Endothelial cell of umbilical vein (primary cell): ENCODE data around the gene BCL11A. TPM values are rescaled to one million over a fixed set of nuclear protein-coding genes. Genes with fewer than 3 reads are reported as not detected.

Experiments
- BruUV-seq: library from RNA; stranded (reverse); fragments of 400-500 nt; replicated peaks from 2 replicates; lab custom pipeline; 2021; lab: Mats Ljungman, UMichigan
- CTCF ChIA-PET: fragments of 300-600, 350-600 bp; sonication (Branson Sonifier 250); formaldehyde crosslinking; loops from one replicate; lab custom pipeline; 2021; ENCODE audit warnings: antibody characterized with exemption, inconsistent platforms; lab: Charles Lee
- POLR2A ChIA-PET: fragments of 300-600, 350-600 bp; sonication (Branson Sonifier 250); formaldehyde crosslinking; loops from one replicate; lab custom pipeline; 2021; ENCODE audit warnings: antibody characterized with exemption, inconsistent platforms; lab: Charles Lee
- DNase-seq: peaks from one replicate; pipeline ENCODE4 v3.0.0-alpha.2; 2011; ENCODE audit warnings: low read depth, low spot score
- FAIRE-seq: peaks from 2 replicates; lab custom pipeline; 2011; peaks lifted over from hg19 to GRCh38; lab: Jason Lieb, UNC
- H2AFZ ChIP-seq: 2 replicates; pipeline ENCODE4 v1.6.0; 2012; ENCODE audit warnings: low read depth, low read length, control low read depth, inconsistent platforms
- H3K27ac ChIP-seq: 2 replicates; pipeline ENCODE4 v1.5.1; 2011; ENCODE audit warnings: low read depth, mild to moderate bottlenecking, control low read depth, low read length, moderate library complexity; ENCODE audit not compliant: insufficient read depth
- H3K27me3 ChIP-seq, 2 experiments: 2 replicates each; pipeline versions ENCODE4 v1.6.0 to v1.6.1; 2011; ENCODE audit warnings: low read length in 2 of 2, mixed read lengths in 1 of 2; ENCODE audit not compliant: control insufficient read depth in 2 of 2, insufficient read depth in 2 of 2
- H3K36me3 ChIP-seq, 2 experiments: 2 replicates in 1 of 2; 3 replicates in 1 of 2; pipeline ENCODE4 v1.5.1; 2011; ENCODE audit warnings: low read length in 2 of 2, mild to moderate bottlenecking in 1 of 2, moderate library complexity in 1 of 2; ENCODE audit not compliant: control insufficient read depth in 2 of 2, insufficient read depth in 2 of 2; ENCODE audit errors: extremely low read depth in 1 of 2
- H3K4me1 ChIP-seq: 3 replicates; pipeline ENCODE4 v1.5.1; 2011; ENCODE audit warnings: mild to moderate bottlenecking, low read length; ENCODE audit not compliant: control insufficient read depth, insufficient read depth; ENCODE audit errors: extremely low read depth
- H3K4me2 ChIP-seq: 2 replicates; pipeline ENCODE4 v1.6.1; 2011; ENCODE audit warnings: low read length, control low read depth, mixed read lengths; ENCODE audit not compliant: insufficient read depth
- H3K4me3 ChIP-seq, 3 experiments: fragments of 200-600 bp in 1 of 3; sonication (generic), shearing (Covaris generic) in 1 of 3; replicated peaks in 1 of 3; 2 replicates each; pipeline ENCODE4 v1.5.1; 2011 to 2016; ENCODE audit warnings: control low read depth in 3 of 3, low read length in 3 of 3, mild to moderate bottlenecking in 2 of 3, inconsistent platforms in 1 of 3, low read depth in 1 of 3, moderate library complexity in 1 of 3; ENCODE audit not compliant: insufficient read depth in 1 of 3
- H3K79me2 ChIP-seq: 2 replicates; pipeline ENCODE4 v1.6.0; 2012; ENCODE audit warnings: low read length, inconsistent platforms; ENCODE audit not compliant: control insufficient read depth, insufficient read depth
- H3K9ac ChIP-seq: replicated peaks from 2 replicates; pipeline ENCODE3; 2011; ENCODE audit warnings: low read length, control low read depth; ENCODE audit not compliant: insufficient read depth; ENCODE audit errors: extremely low read depth
- H3K9me1 ChIP-seq: replicated peaks from 3 replicates; pipeline ENCODE4 v1.6.0; 2011; ENCODE audit warnings: mild to moderate bottlenecking, low read length; ENCODE audit not compliant: control insufficient read depth, insufficient read depth; ENCODE audit errors: extremely low read depth
- H3K9me3 ChIP-seq: replicated peaks from 2 replicates; pipeline ENCODE4 v1.5.1; 2012; ENCODE audit warnings: low read length, inconsistent platforms; ENCODE audit not compliant: control insufficient read depth, insufficient read depth
- H4K20me1 ChIP-seq: replicated peaks from 2 replicates; pipeline ENCODE3; 2011; ENCODE audit warnings: mild to moderate bottlenecking, low read length; ENCODE audit not compliant: control insufficient read depth, insufficient read depth; ENCODE audit errors: extremely low read depth
- CTCF ChIP-seq, 2 donors: IDR thresholded peaks; 1 replicate in 1 of 2; 2 replicates in 1 of 2; pipeline ENCODE4 v1.5.1; 2011; ENCODE audit warnings: low read length in 2 of 2, mild to moderate bottlenecking in 2 of 2, moderate library complexity in 2 of 2, control low read depth in 1 of 2, inconsistent platforms in 1 of 2, low read depth in 1 of 2; ENCODE audit not compliant: insufficient read depth in 1 of 2; ENCODE audit errors: extremely low read depth in 1 of 2
- EZH2 ChIP-seq: IDR thresholded peaks from 2 replicates; pipeline ENCODE4 v1.6.1; 2012; ENCODE audit warnings: borderline replicate concordance, low read depth, mild to moderate bottlenecking, moderate library complexity, low read length, inconsistent platforms; ENCODE audit not compliant: severe bottlenecking
- FOS ChIP-seq: IDR thresholded peaks from 2 replicates; pipeline ENCODE4 v1.6.1; 2011; ENCODE audit warnings: mild to moderate bottlenecking, low read length, moderate library complexity, borderline replicate concordance; ENCODE audit not compliant: insufficient read depth
- GATA2 ChIP-seq: IDR thresholded peaks from 2 replicates; pipeline ENCODE4 v1.7.0; 2011; ENCODE audit warnings: low read depth, mild to moderate bottlenecking, moderate library complexity, mixed read lengths, low read length; ENCODE audit not compliant: insufficient read length, insufficient read depth
- JUN ChIP-seq: IDR thresholded peaks from 2 replicates; pipeline ENCODE4 v1.6.1; 2011; ENCODE audit warnings: borderline replicate concordance, low read depth; ENCODE audit not compliant: insufficient read length, insufficient read depth
- MAX ChIP-seq: IDR thresholded peaks from 2 replicates; pipeline ENCODE4 v1.6.1; 2011; ENCODE audit not compliant: insufficient read depth, insufficient read length
- MYC ChIP-seq: IDR thresholded peaks from one replicate; pipeline ENCODE4 v1.6.1; 2011; ENCODE audit warnings: mild to moderate bottlenecking, low read depth, low read length
- POLR2A ChIP-seq: IDR thresholded peaks from 2 replicates; pipeline ENCODE4 v1.6.1; 2012; ENCODE audit warnings: low read depth, mild to moderate bottlenecking, control low read depth, low read length
- POLR2AphosphoS5 ChIP-seq: IDR thresholded peaks from 2 replicates; pipeline ENCODE4 v1.6.1; 2012; ENCODE audit warnings: low read depth, mild to moderate bottlenecking, control low read depth, low read length, moderate library complexity; ENCODE audit not compliant: insufficient read depth
- dilution Hi-C: fragments of 300-500 bp; cut with MboI; formaldehyde crosslinking; loops from one replicate; pipeline ENCODE4 v1.15.0; 2019; ENCODE audit warnings: low sequenced_read_pairs; ENCODE audit not compliant: extremely low pct_ligation_motif_present
- intact Hi-C: fragments of 100-400 bp; cut with micrococcal nuclease; formaldehyde crosslinking; loops from one replicate; pipeline ENCODE4 v1.10.0; 2022
- polyA plus RNA-seq, 4 experiments: library from polyadenylated mRNA; depleted of rRNA in 3 of 4; stranded (reverse) in 3 of 4; unstranded in 1 of 4; fragments of >200 nt; gene quantifications; 2 replicates each; pipeline versions ENCODE4 v1.2.1 to v1.2.3, GENCODE V29; 2011 to 2012; ENCODE audit warnings: missing spikeins in 1 of 4
- total RNA-seq: library from RNA; stranded (reverse); gene quantifications from 2 replicates; pipeline ENCODE4 v1.2.3, GENCODE V29; 2021

The BCL11A gene
- total and polyA plus RNA-seq, 2 donors (not counting 3 experiments of a cell fraction or from before 2014, with no cell fraction given) = 0.12 to 0.88 TPM

- Histone ChIP-seq H3K9me1 (no peaks in the 10 kb centered on the region), H4K20me1 (no peaks in the 10 kb centered on the region), H3K27ac (no peak overlapping the region), H3K4me2 (no peak overlapping the region), H3K9ac (no peak overlapping the region), H3K4me3 (no peak overlapping the region), H3K79me2 (no peaks in the 10 kb centered on the region), H3K27me3 (peaks cover 3 to 5% of the 10 kb centered on the region in 2 experiments), H3K36me3 (no peaks in the 10 kb centered on the region), H3K4me1 (no peaks in the 10 kb centered on the region), H2AFZ (no peak overlapping the region), H3K9me3 (no peaks in the 10 kb centered on the region)
- ChIA-PET POLR2A (no interaction called here), CTCF (interaction anchor here (6.7 kb wide), 1 partner anchor 25 kb away, joined by 124 read pairs; no protein-coding TSS in a partner anchor)
- dilution Hi-C loops = no loop called here
- no TSS peak for BruUV-seq
- no peak for TF ChIP-seq POLR2AphosphoS5
- TF ChIP-seq POLR2A = no peak
- TF ChIP-seq MYC = no peak
- no peak for TF ChIP-seq CTCF (IDR thresholded peaks at IDR 0.05; ENCODE audit: extremely low read depth in 1 of 2, insufficient read depth in 1 of 2, low read depth in 1 of 2, low read length in 2 of 2)
- no peak for TF ChIP-seq FOS
- no peak for TF ChIP-seq GATA2
- TF ChIP-seq JUN = no peak
- TF ChIP-seq EZH2 = no peak
- no peak for TF ChIP-seq MAX
- no peak for DNase-seq
- intact Hi-C loops = no loop called here
- no peak for FAIRE-seq
These were observed 31.8 kb upstream of the BCL11A start for GRCh38 chr2:60585276-60585675.
